HG02973 (cell line): Measurements from ENCODE around the gene CAMK4.
"Not testable (repeated sequence)": the region's sequence is repeated elsewhere in the genome, so short reads cannot be mapped to it uniquely, and the experiment has no call there.

Source experiments
- ATAC-seq: cut with Tn5 transposase; IDR thresholded peaks from one replicate; pipeline ENCODE4 v1.9.1; 2021; ENCODE audit warnings: moderate library complexity; ENCODE audit not compliant: unreplicated experiment

The CAMK4 gene

GRCh38 chr5:111374380-111374779 is 150.2 kb downstream of the CAMK4 start:
- no peak for ATAC-seq

- no peak for ATAC-seq
Observed at GRCh38 chr5:111375645-111376044, 151.5 kb downstream of the CAMK4 start.

- ATAC-seq, result no peak
Observed at GRCh38 chr5:111377306-111377705, 153.1 kb downstream of the CAMK4 start.

GRCh38 chr5:111379391-111379816 is 155.2 kb downstream of the CAMK4 start:
- ATAC-seq, result no peak

GRCh38 chr5:111383288-111383970 is 159.2 kb downstream of the CAMK4 start:
- no peak for ATAC-seq

GRCh38 chr5:111384220-111384619 is 160.0 kb downstream of the CAMK4 start:
- ATAC-seq, result no peak

GRCh38 chr5:111385051-111385450 is 160.9 kb downstream of the CAMK4 start:
- ATAC-seq, result no peak

GRCh38 chr5:111385970-111386831 is 162.0 kb downstream of the CAMK4 start:
- ATAC-seq, result no peak

- ATAC-seq, result no peak
Observed at GRCh38 chr5:111386832-111387162, 162.6 kb downstream of the CAMK4 start.

- no peak for ATAC-seq
Observed at GRCh38 chr5:111387361-111387760, 163.2 kb downstream of the CAMK4 start.

- ATAC-seq, result no peak
Observed at GRCh38 chr5:111389390-111390082, 165.4 kb downstream of the CAMK4 start.

GRCh38 chr5:111392181-111392580 is 168.0 kb downstream of the CAMK4 start:
- no peak for ATAC-seq

- no peak for ATAC-seq
Observed at GRCh38 chr5:111394586-111394985, 170.4 kb downstream of the CAMK4 start.

- no peak for ATAC-seq
Observed at GRCh38 chr5:111398013-111398412, 173.8 kb downstream of the CAMK4 start.

- no peak for ATAC-seq
Observed at GRCh38 chr5:111399113-111399512, 174.9 kb downstream of the CAMK4 start.

- no peak for ATAC-seq
Observed at GRCh38 chr5:111401906-111402305, 177.7 kb downstream of the CAMK4 start.

- ATAC-seq, result no peak
Observed at GRCh38 chr5:111404270-111404769, 180.1 kb downstream of the CAMK4 start.

GRCh38 chr5:111407562-111407961 is 183.4 kb downstream of the CAMK4 start:
- ATAC-seq, result no peak

- no peak for ATAC-seq
Observed at GRCh38 chr5:111408817-111409216, 184.6 kb downstream of the CAMK4 start.

- ATAC-seq, result not testable (repeated sequence)
Observed at GRCh38 chr5:111409266-111409665, 185.1 kb downstream of the CAMK4 start.

GRCh38 chr5:111410067-111410466 is 185.9 kb downstream of the CAMK4 start:
- ATAC-seq, result not testable (repeated sequence)

GRCh38 chr5:111411301-111411700 is 187.1 kb downstream of the CAMK4 start:
- ATAC-seq, result no peak
